ENCODE measurements around the gene WDR5B. TPM values are rescaled to one million over a fixed set of nuclear protein-coding genes. Genes with fewer than 3 reads are reported as not detected.
A peak's percentile ranks its signal among the peaks of the same experiment; 100 is the strongest.

WDR5B gene
- total RNA-seq, 1 donor from 2014 or later: 11.8 TPM

GRCh38 chr3:122397201-122397600 lies 18.7 kb downstream of the WDR5B start:
- no peak overlapping the region for H3K4me3 Mint-ChIP-seq
- no peaks in the 10 kb centered on the region for H3K27me3 ChIP-seq
- no peaks in the 10 kb centered on the region for H3K4me1 Mint-ChIP-seq
- H4K20me1 ChIP-seq (ENCODE audit: low read depth): no peaks in the 10 kb centered on the region
- no peak overlapping the region for H3K4me3 ChIP-seq
- no peaks in the 10 kb centered on the region for H3K4me1 ChIP-seq
- H3K36me3 Mint-ChIP-seq: no peaks in the 10 kb centered on the region
- H3K4me2 ChIP-seq: no peak overlapping the region
- no peaks in the 10 kb centered on the region for H3K9me3 ChIP-seq (ENCODE audit: low read depth)
- no peak overlapping the region for H3K27ac Mint-ChIP-seq
- no peaks in the 10 kb centered on the region for H3K27me3 Mint-ChIP-seq (ENCODE audit: insufficient read depth, low read depth)
- H3K9me3 Mint-ChIP-seq: no peaks in the 10 kb centered on the region
- H2AFZ ChIP-seq (replicated peaks): no peak overlapping the region
- H3K36me3 ChIP-seq: no peaks in the 10 kb centered on the region
- TF ChIP-seq, protein P1, sequence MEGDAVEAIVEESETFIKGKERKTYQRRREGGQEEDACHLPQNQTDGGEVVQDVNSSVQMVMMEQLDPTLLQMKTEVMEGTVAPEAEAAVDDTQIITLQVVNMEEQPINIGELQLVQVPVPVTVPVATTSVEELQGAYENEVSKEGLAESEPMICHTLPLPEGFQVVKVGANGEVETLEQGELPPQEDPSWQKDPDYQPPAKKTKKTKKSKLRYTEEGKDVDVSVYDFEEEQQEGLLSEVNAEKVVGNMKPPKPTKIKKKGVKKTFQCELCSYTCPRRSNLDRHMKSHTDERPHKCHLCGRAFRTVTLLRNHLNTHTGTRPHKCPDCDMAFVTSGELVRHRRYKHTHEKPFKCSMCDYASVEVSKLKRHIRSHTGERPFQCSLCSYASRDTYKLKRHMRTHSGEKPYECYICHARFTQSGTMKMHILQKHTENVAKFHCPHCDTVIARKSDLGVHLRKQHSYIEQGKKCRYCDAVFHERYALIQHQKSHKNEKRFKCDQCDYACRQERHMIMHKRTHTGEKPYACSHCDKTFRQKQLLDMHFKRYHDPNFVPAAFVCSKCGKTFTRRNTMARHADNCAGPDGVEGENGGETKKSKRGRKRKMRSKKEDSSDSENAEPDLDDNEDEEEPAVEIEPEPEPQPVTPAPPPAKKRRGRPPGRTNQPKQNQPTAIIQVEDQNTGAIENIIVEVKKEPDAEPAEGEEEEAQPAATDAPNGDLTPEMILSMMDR (IDR thresholded peaks at IDR 0.05): no peak
- TF ChIP-seq EZH2 (IDR thresholded peaks at IDR 0.05) (no peak), EZH2phosphoT487 (IDR thresholded peaks at IDR 0.05) (no peak)
- H3K79me2 ChIP-seq (ENCODE audit: low read depth): no peaks in the 10 kb centered on the region
- H3K27ac ChIP-seq: no peak overlapping the region
- DNase-seq (ENCODE audit: low spot score): no peak
- no peaks in the 10 kb centered on the region for H3F3A ChIP-seq (ENCODE audit: low read depth)
- no peak overlapping the region for H3K9ac ChIP-seq

DNA sequence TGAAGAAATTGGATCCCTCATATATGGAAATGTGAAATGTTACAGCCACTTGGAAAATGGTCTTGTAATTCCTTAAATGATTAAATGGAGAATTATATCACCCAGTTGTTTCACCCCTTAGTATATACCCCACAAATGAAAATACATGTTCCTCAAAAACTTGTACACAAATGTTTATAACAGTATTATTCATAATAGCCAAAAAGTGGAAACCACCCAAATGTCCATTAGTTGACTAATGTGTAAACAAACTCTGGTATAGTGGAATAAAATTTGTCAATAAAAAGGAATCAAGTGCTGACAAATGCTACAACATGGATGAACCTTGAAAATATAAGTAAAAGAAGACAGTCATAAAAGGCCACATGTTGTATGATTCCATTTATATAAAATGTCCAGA lies 19.4 kb downstream of the WDR5B start:
- H3K79me2 ChIP-seq (ENCODE audit: low read depth): no peaks in the 10 kb centered on the region
- no peak overlapping the region for H3K4me3 ChIP-seq
- no peak for DNase-seq (ENCODE audit: low spot score)
- no peak overlapping the region for H2AFZ ChIP-seq (replicated peaks)
- H4K20me1 ChIP-seq (ENCODE audit: low read depth): peaks cover 3% of the 10 kb centered on the region
- H3K27me3 ChIP-seq: no peaks in the 10 kb centered on the region
- Mint-ChIP-seq H3K4me1 (no peaks in the 10 kb centered on the region), H3K27ac (no peak overlapping the region), H3K36me3 (no peaks in the 10 kb centered on the region), H3K27me3 (ENCODE audit: insufficient read depth, low read depth) (no peaks in the 10 kb centered on the region), H3K9me3 (no peaks in the 10 kb centered on the region), H3K4me3 (no peak overlapping the region)
- no peaks in the 10 kb centered on the region for H3F3A ChIP-seq (ENCODE audit: low read depth)
- H3K36me3 ChIP-seq: no peaks in the 10 kb centered on the region
- H3K27ac ChIP-seq: no peak overlapping the region
- no peaks in the 10 kb centered on the region for H3K9me3 ChIP-seq (ENCODE audit: low read depth)
- H3K9ac ChIP-seq: no peak overlapping the region
- TF ChIP-seq, protein P1 (IDR thresholded peaks at IDR 0.05): no peak
- TF ChIP-seq EZH2 (IDR thresholded peaks at IDR 0.05) (no peak), EZH2phosphoT487 (IDR thresholded peaks at IDR 0.05) (no peak)
- no peaks in the 10 kb centered on the region for H3K4me1 ChIP-seq
- H3K4me2 ChIP-seq: no peak overlapping the region

DNA sequence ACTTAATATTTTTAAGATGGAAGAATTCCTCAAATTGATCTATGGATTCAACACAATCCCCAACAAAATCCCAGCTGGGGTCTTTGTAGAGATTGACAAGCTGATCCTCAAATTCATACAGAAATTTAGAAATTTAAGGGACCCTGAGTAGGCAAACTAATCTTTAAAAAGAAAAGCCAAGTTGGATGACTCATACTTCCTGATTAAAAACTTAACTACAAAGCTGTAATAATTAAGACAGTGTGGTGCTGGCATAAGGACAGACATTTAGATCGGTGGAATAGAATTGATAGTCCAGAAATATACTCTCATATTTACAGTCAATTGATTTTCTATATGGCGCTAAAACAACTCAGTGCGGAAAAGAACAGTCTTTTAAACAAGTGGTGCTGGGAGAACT lies 20.3 kb downstream of the WDR5B start:
- no peaks in the 10 kb centered on the region for H3K9me3 Mint-ChIP-seq
- H2AFZ ChIP-seq (replicated peaks): no peak overlapping the region
- no peak overlapping the region for H3K27ac Mint-ChIP-seq
- H3K9me3 ChIP-seq (ENCODE audit: low read depth): no peaks in the 10 kb centered on the region
- no peak overlapping the region for H3K4me3 ChIP-seq
- H3K4me3 Mint-ChIP-seq: no peak overlapping the region
- no peak overlapping the region for H3K27ac ChIP-seq
- H3K4me1 ChIP-seq: no peaks in the 10 kb centered on the region
- H3K79me2 ChIP-seq (ENCODE audit: low read depth): no peaks in the 10 kb centered on the region
- no peaks in the 10 kb centered on the region for H3F3A ChIP-seq (ENCODE audit: low read depth)
- H3K4me2 ChIP-seq: no peak overlapping the region
- no peaks in the 10 kb centered on the region for H3K4me1 Mint-ChIP-seq
- no peaks in the 10 kb centered on the region for H3K36me3 Mint-ChIP-seq
- peak overlapping the region; percentile 15 for H3K9ac ChIP-seq
- no peaks in the 10 kb centered on the region for H3K27me3 Mint-ChIP-seq (ENCODE audit: insufficient read depth, low read depth)
- peaks cover 6% of the 10 kb centered on the region for H4K20me1 ChIP-seq (ENCODE audit: low read depth)
- no peaks in the 10 kb centered on the region for H3K36me3 ChIP-seq
- no peak for TF ChIP-seq EZH2phosphoT487 (IDR thresholded peaks at IDR 0.05)
- TF ChIP-seq, protein P1 (IDR thresholded peaks at IDR 0.05): no peak
- TF ChIP-seq EZH2 (IDR thresholded peaks at IDR 0.05): no peak
- H3K27me3 ChIP-seq: no peaks in the 10 kb centered on the region
- no peak for DNase-seq (ENCODE audit: low spot score)
